ENCODE measurements around the gene ATP1B3.
"Not testable (repeated sequence)": the region's sequence is repeated elsewhere in the genome, so short reads cannot be mapped to it uniquely, and the experiment has no call there.

The ATP1B3 gene

DNA sequence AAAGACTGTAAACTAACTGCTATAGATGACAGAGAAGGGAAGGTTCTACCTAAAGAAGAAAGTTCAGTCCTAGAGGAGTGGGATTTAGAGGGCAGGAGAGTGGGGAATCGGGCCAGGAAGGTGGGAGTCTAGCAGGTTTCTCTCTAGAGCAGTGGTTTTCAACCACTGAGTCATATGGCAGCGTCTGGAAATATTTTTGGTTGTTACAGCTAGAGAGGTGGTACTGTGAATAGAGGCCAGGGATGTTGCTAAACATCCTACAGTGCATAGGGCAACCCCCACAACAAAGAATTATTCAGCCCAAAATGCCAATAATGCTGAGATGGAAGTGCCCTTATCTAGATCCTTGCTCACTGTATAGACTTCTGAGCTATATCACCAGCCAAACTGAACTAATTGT lies 28.7 kb downstream of the ATP1B3 start:
- FAIRE-seq (no peak), DNase-seq (ENCODE audit: insufficient read length, low spot score) (no peak)
- TF ChIP-seq, protein P1, sequence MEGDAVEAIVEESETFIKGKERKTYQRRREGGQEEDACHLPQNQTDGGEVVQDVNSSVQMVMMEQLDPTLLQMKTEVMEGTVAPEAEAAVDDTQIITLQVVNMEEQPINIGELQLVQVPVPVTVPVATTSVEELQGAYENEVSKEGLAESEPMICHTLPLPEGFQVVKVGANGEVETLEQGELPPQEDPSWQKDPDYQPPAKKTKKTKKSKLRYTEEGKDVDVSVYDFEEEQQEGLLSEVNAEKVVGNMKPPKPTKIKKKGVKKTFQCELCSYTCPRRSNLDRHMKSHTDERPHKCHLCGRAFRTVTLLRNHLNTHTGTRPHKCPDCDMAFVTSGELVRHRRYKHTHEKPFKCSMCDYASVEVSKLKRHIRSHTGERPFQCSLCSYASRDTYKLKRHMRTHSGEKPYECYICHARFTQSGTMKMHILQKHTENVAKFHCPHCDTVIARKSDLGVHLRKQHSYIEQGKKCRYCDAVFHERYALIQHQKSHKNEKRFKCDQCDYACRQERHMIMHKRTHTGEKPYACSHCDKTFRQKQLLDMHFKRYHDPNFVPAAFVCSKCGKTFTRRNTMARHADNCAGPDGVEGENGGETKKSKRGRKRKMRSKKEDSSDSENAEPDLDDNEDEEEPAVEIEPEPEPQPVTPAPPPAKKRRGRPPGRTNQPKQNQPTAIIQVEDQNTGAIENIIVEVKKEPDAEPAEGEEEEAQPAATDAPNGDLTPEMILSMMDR (IDR thresholded peaks at IDR 0.05; ENCODE audit: insufficient read depth, missing control alignments) = no peak

DNA sequence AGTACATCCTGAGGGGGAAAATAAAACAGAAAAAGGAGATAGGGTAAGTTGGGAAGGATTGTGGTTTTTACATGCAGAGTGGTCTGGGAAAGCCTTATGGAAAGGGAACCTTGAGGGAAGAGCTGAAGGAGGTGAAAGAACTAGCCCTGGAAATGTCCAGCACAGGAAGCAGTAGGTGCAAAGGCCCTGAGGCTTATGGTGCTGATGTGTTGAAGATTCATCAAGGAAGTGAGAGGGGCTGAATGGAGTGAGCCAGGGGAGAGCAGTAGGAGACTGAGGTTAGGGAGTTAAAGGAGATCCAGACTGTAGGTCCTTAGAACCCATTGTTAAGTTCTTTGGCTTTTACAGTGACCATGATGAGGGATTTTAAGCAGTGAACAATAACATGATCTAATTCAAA lies 33.0 kb downstream of the ATP1B3 start:
- TF ChIP-seq, protein P1 (IDR thresholded peaks at IDR 0.05; ENCODE audit: insufficient read depth, missing control alignments) = no peak
- DNase-seq (ENCODE audit: insufficient read length, low spot score) (no peak), FAIRE-seq (no peak)

DNA sequence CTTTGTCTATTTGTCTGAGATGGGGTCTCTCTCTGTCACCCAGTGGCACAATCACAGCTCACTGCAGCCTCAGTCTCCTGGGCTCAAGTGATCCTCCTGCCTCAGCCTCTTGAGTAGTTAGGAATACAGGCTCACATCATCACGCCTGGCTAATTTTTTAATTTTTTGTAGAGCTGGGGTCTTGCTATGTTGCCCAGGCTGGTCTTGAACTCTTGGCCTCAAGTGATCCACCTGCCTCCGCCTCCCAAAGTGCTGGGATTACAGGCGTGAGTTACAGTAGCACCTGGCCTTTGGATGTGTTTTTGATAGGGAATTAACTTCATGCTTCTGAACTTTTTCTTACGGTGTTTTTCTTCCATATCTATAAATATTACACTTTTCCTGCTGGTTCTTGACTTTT lies 33.5 kb downstream of the ATP1B3 start:
- not testable (repeated sequence) for DNase-seq (ENCODE audit: insufficient read length, low spot score); FAIRE-seq

DNA sequence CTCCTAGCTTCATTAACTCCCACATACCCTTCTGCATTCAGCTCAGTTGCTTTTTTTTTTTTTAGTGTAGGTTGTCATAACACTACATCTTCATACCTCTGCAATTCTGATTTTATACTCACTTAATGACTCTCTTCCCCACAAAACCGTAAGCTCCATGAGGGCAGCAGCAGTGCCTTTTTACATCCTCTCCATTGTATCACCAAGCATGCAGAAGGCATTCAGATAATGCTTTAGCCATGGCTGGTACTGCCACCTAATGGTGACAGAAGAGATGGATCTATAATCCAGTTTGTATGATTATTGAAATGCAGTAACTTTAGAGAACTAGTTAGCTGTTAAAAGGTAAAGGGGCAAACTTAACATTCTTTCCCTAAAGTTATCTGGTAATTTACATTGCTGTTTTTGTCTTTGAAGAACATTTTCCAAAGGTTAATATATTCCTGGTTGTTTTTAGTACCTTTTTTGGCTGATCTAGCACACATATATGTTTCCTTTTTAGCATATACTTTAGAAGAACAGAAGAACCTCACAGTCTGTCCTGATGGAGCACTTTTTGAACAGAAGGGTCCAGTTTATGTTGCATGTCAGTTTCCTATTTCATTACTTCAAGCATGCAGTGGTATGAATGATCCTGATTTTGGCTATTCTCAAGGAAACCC lies 36.8 kb downstream of the ATP1B3 start:
- peak; percentile 84 for FAIRE-seq
- no peak for DNase-seq (ENCODE audit: insufficient read length, low spot score)
- TF ChIP-seq, protein P1 (IDR thresholded peaks at IDR 0.05; ENCODE audit: insufficient read depth, missing control alignments) = peak; percentile 85

DNA sequence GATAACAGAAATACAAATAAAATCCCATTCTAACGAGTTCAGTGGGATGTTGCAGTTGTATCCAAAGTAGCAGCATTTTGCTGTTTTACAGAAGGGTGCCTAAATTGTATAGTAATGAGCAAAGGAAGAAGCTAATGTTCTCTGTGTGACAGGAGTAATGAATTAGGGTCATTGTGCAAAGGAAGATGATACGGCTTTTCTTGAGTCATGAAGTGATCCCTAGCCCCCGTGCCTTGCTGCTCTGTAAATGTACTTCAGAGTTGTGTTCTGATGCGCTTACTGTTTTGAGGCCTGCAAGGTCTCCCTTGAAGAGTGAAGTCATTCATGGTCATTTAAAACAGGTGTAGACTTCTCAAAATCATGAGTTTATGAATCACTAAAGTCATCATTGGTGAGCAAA lies 37.9 kb downstream of the ATP1B3 start:
- DNase-seq (ENCODE audit: insufficient read length, low spot score) (no peak), FAIRE-seq (no peak)
- TF ChIP-seq, protein P1 (IDR thresholded peaks at IDR 0.05; ENCODE audit: insufficient read depth, missing control alignments) = no peak

DNA sequence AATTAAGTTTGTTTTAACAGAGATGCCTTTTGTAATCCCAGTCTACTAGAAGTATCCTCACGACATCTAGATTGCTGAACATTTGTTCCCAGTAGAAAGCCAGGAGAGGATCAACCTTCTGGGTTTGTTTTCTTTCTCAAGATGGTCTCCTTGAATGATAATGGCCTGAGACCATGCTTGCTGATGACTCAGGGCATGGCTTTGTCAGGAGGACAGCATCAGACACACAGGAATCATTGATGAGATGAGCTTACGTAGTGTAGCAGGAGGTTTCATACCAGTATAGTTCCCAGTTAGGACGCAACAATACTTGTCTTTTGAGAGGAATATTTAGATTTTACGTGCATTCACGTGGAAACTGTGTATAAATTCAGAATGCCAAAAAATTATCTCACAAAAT lies 38.6 kb downstream of the ATP1B3 start:
- TF ChIP-seq, protein P1 (IDR thresholded peaks at IDR 0.05; ENCODE audit: insufficient read depth, missing control alignments) = no peak
- FAIRE-seq (no peak), DNase-seq (ENCODE audit: insufficient read length, low spot score) (no peak)

DNA sequence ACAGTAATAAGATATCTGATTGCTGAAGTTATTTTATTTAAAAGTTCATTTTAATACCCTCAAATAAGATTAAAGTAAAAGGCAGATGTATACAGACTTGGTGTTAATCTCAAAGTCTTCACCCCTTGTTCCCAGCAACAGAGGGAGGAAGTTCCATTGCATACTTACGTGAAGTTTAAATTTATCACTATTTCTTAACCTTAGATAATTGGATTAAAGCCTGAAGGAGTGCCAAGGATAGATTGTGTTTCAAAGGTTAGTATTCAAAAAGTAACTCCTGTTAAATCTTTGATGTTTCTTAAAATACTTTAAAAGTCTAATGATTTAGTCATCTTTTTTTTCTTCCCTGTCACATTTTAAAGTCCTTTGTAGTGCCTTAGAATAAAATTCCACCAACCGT lies 39.3 kb downstream of the ATP1B3 start:
- TF ChIP-seq, protein P1 (IDR thresholded peaks at IDR 0.05; ENCODE audit: insufficient read depth, missing control alignments) = no peak
- no peak for FAIRE-seq

DNA sequence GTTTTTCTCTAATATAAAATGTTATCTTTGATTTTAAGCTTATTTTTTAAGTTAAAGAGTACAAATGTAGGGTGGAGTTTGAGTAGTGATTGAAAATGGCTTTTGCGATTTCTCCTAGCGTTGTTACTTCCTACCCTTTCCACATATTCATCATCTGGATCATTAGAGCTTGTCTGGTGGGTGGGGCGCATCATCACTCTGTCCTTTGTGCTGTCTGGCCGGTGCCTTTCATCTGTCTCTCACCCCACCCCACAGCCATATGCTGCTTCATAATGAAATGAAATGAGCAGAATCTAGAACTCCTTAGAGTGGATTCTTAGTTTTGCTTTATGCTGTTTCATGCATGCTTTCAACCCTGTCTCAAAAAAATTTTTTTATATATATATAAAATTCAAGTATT lies 44.3 kb downstream of the ATP1B3 start:
- FAIRE-seq (no peak), DNase-seq (ENCODE audit: insufficient read length, low spot score) (no peak)
- TF ChIP-seq, protein P1 (IDR thresholded peaks at IDR 0.05; ENCODE audit: insufficient read depth, missing control alignments) = no peak

More for the DNA sequence above, 39.3 kb downstream of the ATP1B3 start:
- DNase-seq (ENCODE audit: insufficient read length, low spot score) = no peak
